Measurements from ENCODE around the gene OR5H1. TPM values are rescaled to one million over a fixed set of nuclear protein-coding genes. Genes with fewer than 3 reads are reported as not detected.
A peak's percentile ranks its signal among the peaks of the same experiment; 100 is the strongest.
"Not testable (repeated sequence)": the region's sequence is repeated elsewhere in the genome, so short reads cannot be mapped to it uniquely, and the experiment has no call there.

OR5H1 gene
- not detected in 2 replicates for total RNA-seq
- not detected for polyA plus RNA-seq (2012)

DNA sequence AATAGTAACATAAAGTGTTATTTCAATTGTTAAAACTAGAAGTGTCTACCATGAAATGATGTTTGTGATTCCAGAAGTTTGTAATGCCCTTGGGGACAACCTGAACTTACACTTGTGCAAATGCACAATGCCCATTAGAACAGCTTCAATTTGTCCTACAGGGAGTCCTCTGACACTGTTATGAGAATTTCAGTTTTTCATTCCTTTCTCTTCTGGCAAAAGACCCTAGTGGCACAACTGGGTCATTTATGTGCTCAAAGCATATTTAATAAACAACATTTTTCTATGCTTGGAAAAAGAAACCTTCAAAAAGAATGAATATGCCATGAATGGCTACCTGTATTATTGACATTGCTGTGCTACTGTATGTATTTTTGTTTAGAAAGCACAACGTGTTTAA, at the start of gene OR5H1:
Gene OR5H1, plus strand, starts transcription at position 301 of the 400 bp plus-strand sequence. CDS start 1,977 bp downstream, outside the sequence.
- DNase-seq (ENCODE audit: low read depth), result no peak

DNA sequence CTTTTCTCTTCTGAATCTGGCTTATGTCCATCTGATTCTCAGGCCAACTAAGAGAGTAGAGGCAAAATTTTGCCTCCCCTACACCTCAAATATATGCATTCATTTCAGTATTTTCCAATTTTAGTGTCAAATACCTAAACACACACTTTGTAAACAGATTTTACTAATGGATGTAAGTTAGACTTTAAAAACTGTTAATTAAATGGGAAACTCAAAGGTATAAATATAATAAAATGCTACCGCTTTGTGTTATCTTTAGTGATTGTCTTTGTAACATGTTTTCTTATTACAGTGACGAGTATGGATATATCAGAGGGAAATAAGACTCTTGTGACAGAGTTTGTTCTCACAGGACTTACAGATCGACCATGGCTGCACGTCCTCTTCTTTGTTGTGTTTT, 43.6 kb upstream of the OR5H1 start, which contains the start of gene OR5AC2:
Gene OR5AC2, plus strand, starts transcription at position 301 of the 400 bp plus-strand sequence. Its CDS starts 0 bp downstream, at position 301.
- DNase-seq (ENCODE audit: low read depth), result no peak

DNA sequence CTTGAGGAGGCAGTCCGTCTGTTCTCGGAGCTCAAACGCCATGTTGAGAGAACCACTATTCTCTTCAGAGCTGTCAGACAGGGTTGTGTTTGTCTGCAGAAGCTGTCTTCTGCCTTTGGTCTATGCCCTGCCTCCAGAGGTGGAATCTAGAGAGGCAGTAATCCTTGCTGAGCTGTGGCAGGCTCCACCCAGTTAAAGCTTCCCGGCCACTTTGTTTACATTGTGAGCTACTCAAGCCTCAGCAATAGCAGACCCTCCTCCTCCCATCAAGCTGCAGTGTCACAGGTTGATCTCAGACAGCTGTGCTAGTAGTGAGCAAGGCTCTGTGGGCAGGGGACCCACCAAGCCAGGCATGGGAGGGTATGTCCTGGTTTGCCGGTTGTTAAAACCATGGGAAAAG, 34.6 kb upstream of the OR5H1 start:
- DNase-seq (ENCODE audit: low read depth), result no peak

DNA sequence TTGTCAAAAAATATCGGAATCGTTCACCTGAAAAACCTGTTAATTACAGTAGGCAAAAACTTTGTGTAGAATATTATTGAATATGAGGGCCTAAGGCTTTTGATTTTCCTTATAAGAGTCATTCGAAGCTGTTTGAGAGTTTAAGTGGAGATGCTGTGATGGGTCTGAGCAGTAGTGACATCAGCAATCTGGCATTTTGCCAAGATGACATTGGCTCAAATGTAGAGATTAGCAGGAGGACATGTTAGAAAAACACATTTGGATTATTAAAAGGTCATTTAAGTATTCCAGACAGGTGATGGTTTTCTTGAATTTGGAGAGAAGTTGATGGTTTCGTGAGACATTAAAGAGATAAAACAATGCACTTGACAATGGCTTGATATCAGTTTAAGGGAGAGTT, 30.7 kb upstream of the OR5H1 start:
- no peak for DNase-seq (ENCODE audit: low read depth)

DNA sequence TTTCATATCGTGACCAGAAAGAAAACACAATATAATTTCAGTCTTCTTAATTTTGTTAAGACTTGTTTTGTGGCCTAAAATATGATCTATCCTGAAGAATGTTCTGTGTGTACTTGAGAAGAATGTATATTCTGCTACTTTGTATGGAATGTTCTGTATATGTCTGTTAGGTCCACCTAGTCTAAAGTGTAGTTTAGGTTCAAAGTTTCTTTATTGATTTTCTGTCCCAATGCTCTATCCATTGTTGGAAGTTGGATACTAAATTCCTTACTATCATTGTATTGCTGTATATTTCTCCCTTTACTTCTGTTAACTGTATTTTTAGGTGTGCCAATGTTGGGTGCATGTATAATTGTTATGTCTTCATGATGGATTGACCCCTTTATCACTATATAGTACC, 22.4 kb upstream of the OR5H1 start:
- no peak for DNase-seq (ENCODE audit: low read depth)

DNA sequence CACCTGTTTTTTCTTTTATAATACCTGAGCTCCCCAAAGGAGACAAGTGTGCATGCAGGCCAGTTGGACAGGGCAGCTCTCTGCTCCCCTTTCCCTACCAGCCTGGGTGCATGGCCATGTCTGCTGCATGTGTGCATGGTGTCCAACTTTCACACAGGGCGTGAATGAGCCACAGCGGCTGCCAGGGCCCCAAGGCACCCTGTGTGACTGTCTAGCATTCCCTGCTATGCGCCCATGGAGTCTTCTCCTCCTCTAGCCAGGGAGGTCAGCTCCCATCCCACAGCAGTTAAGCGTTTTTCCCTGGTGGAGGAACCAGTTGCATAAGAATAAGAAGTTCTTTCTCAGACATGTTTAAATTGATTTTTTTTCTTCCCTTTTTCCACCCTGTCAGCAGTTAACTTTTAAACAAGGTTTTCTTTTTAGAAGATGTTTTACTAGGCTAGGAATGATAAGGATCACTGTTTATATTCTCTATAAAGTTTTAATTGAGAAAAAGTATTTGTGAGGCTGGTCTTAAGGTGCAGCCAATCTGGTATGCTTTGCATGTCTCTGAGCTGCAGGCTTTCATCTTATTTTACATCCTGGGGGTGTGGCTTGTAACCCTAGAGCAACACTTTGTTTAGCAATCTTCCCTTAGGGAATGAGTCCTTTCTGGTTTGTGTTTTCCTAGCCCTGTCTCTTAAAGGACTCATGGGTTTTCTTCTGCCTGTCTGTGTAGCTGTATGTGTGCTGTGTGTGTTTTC, 20.5 kb upstream of the OR5H1 start:
- no peak for DNase-seq (ENCODE audit: low read depth)

DNA sequence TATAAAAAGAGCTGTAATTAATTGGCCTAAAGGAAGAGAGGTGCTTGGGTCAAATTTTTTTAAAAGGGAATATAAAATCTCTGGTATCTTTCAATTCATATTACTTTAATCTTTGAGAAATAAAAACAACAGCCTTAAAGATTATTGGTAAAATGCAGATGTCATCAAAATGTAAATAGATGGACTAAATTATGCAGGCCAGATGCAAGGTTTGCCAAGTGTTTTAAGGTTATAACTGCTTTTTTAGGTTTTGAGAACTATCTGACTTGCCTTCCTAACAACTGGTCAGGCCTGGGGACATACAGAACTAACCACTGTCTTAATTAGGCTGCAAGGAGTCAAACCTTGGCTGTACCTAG, 20.0 kb upstream of the OR5H1 start:
- DNase-seq (ENCODE audit: low read depth), result no peak

DNA sequence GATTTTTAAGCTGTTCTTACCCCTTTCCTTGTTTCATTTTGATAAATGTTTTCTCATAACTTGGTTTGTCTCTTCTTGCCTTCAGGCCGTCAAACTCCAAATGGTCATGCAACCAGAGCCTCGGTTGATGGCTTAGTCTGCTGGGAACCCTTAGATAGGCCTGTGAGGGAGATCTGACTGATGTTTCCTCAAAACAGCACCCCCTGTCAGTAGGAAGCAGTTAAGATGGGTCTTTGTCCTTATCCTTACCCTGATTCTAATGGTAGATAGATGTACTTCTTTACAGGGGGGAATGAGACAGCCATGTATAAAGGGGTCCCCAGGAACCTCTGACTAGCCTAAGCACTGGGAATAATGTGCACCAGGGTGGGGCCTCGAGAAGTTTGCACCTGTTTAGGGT, 16.3 kb upstream of the OR5H1 start:
- DNase-seq (ENCODE audit: low read depth), result no peak

DNA sequence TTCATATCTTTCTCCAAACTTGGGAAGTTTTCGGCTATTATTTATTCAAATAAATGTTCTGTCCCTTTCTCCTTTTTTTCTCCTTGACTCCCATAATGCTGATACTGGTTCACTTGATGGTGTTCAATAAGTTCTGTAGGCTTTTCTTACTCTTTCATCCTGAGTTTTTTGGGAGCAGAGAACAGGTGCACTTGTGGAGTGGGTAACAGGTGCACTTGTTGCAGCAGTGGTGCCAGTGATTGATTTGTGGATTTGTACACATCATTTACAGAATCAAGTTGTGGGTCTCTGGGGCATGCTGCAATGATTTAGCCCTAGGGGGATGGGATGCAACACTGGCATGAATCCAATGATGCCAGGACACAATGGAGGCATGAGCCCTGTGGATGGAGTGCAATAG, 14.8 kb upstream of the OR5H1 start:
- DNase-seq (ENCODE audit: low read depth), result no peak

DNA sequence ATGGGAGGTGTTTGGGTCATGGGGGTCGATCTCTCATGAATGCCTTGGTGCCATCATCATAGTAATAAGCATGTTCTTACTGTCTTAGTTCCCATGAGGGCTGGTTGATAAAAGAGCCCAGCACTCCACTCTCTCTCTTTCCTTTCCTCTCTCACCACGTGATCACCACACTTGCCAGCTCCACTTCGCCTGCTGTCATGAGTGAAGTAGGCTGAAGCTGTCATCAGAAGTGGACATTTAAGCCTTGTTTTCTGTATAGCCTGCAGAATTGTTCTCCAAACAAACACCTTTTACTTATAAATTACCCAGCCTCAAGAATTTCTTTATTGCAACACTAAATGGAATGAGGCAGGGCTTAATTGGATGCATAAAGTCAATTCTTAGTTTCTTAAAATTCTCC, 6.1 kb downstream of the OR5H1 start:
- peak; percentile 0 for DNase-seq (ENCODE audit: low read depth)

DNA sequence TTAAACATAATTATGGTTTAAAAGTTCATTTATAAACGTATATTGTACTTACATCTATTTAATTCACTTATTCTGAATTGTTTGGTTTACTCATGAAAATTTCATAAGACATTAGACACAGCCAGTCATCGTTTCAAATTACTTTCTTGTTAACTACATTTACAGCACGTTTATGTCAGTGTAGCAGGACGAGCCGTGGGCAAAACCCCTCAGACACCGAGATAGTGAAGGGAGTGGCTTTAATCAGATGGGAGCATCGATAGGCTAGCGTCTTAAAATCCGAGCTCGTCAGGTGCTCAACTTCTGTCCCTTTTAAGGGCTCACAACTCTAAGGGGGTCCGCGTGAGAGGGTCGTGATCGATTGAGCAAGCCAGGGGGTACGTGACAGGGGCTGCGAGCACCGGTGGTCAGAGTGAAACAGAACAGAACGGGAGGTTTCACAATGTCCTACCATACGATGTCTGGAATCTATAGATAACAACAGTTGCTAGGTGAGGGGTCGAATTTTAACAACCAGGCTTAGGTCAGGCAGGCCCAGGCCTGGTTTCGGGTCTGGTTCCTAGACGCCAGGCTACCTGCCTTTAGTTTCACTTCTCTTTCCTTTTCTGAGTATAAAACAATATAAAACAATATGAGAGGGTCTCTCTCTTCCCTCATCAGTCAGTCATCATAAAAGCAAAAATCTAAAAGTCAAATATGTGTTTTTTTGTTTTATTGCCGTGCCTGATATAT, 7.5 kb downstream of the OR5H1 start:
- not testable (repeated sequence) for DNase-seq (ENCODE audit: low read depth)

DNA sequence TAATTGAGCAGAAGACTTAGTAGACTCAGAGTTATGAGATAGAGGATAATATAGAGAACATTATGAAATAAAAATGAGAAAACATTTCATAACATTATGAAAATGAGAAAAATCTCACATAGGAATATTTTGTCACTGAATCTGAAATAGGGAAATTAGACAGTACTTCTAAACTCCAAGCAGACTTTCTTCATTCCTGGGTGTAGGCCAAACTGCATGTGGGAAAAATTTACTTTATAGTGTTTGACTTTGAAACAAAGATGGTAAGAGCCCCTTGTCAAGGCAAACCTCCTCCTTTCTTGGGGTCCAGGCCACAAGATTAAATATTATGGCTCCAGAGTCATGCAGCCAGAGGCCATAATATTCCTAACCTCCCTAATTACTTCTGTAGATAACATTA, 10.0 kb downstream of the OR5H1 start:
- DNase-seq (ENCODE audit: low read depth), result no peak

DNA sequence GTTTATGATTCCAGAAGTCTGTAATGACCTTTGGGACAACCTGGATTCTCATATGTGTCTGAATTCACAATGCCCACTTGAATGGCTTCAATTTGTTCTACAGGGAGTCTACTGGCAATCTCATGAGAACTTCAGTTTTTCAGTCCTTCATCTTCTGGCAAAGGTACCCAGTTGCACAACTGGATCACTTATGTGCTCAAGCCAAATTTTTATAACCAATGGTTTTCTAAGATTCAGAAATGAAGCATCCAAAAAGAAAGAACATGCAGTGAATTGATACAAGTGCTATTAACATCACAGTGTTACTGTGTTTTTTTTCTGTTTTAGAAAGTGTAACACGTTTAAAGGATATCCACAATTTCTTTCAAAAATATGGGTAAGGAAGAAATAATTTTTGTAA, 16.7 kb downstream of the OR5H1 start, which contains the start of gene OR5H14:
Gene OR5H14, plus strand, starts transcription at position 301 of the 400 bp plus-strand sequence. CDS start 1,907 bp downstream, outside the sequence.
- no peak for DNase-seq (ENCODE audit: low read depth)

DNA sequence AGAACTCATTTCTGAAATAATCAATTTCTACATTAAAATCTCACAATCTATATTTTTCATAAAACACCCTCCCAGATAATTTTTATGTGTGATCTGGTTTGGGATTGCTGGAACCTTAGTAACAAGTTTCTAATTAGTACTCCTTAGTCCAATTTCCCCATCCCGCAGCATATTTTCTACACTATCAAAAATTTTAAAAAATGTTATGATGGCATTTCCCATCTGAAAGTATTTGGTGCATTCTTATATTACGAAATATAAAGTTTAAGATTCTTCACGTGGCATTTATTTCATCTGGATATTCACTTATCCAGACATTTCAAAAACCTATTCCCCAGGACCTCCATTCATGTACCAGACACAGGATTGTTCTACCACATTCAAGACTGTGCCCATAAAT, 18.2 kb downstream of the OR5H1 start:
- DNase-seq (ENCODE audit: low read depth), result no peak

DNA sequence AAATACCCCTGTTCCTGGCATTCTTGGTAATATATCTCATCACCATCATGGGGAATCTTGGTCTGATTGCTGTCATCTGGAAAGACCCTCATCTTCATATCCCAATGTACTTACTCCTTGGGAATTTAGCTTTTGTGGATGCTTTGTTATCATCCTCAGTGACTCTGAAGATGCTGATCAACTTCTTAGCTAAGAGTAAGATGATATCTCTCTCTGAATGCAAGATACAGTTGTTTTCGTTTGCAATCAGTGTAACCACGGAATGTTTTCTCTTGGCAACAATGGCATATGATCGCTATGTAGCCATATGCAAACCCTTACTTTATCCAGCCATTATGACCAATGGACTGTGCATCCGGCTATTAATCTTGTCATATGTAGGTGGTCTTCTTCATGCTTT, 18.9 kb downstream of the OR5H1 start:
- DNase-seq (ENCODE audit: low read depth), result not testable (repeated sequence)

DNA sequence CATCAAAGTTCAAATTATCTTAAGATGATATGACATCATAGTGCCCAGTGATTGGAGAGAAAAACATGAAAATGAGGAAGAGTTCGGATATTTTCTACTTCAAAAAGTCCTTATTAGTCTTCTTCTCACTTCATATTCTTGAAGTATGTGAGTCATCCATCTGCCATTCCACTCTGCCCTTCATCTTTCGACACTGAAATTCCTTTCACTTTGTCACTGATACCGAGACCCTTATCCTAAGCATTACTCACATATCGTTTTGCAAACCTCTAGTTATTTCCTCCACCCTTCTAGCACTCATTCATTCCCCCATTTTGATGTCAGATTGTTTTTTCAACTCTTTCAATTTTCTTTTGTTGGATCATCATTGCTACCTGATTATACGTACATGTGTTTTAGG, 20.7 kb downstream of the OR5H1 start:
- DNase-seq (ENCODE audit: low read depth), result no peak

DNA sequence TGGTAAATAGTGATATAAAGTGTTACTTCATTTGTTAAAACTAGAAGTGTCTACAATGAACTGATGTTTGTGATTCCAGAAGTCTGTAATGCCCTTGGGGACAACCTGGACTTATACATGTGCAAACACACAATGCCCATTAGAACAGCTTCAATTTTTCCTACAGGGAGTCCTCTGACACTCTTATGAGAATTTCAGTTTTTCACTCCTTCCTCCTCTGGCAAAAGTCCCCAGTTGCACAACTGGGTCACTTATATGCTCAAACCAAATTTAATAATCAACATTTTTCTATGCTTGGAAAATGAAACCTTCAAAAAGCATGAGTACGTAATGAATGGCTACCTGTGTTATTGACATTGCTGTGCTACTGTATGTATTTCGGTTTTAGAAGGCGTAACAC, 35.9 kb downstream of the OR5H1 start, which contains the start of gene OR5H15:
Gene OR5H15, plus strand, starts transcription at position 301 of the 400 bp plus-strand sequence. CDS start 2,004 bp downstream, outside the sequence.
- DNase-seq (ENCODE audit: low read depth), result no peak

DNA sequence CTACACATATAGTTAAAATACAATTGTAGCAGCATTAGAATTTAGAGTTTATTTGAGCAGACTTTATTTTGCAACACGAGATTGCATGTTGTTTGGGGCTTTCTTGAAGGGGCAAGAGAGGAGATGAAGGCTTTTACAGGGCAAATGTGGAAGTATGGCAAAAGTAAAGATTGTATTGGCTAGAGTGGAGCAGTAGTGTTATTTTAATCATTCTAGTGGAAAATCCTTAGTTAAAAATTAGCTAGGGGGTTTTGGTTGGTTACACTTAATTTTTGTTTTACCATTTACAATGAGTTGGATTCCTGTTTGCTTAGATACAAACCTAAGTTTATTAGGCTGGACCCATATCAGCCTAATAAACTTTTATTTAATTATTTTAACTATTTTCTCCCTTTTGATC, 40.5 kb downstream of the OR5H1 start:
- DNase-seq (ENCODE audit: low read depth), result no peak

DNA sequence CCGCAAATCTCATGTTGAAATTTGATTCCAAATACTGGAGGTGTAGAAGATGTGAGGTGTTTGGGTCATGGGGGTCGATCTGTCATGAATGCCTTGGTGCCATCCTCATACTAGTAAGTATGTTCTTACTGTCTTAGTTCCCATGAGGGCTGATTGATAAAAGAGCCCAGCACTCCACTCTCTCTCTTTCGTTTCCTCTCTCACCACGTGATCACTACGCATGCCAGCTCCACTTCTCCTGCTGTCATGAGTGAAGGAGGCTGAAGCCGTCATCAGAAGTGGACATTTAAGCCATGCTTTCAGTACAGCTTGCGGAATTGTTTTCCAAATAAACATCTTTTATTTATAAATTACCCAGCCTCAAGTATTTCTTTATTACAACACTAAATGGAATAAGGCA, 42.1 kb downstream of the OR5H1 start:
- peak; percentile 3 for DNase-seq (ENCODE audit: low read depth)

DNA sequence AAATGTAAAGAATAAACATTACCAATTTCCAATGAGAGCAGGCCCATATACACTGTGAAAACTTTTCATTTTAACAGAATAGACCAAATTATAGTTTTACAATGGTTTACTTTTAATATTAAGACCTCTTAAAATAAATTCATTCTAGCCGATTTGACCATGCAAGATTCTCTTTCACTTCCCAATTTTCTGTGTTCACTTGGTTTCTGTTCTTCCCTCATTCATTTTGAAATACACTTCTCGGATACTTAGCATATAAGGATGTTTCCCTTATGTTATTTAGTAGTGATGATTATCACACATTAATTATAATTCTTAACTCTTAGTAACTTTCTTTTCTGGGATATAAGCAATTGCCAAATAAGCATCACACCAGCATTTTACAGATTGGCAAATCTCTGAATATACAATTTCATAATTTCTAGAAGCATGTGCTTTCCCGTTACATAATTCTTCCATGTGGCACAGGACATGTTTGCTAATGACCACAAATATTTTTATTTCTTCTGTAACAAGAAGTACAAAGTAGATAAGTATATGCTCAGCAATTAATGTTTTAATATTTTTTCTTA, 49.9 kb downstream of the OR5H1 start:
- DNase-seq (ENCODE audit: low read depth), result no peak

DNA sequence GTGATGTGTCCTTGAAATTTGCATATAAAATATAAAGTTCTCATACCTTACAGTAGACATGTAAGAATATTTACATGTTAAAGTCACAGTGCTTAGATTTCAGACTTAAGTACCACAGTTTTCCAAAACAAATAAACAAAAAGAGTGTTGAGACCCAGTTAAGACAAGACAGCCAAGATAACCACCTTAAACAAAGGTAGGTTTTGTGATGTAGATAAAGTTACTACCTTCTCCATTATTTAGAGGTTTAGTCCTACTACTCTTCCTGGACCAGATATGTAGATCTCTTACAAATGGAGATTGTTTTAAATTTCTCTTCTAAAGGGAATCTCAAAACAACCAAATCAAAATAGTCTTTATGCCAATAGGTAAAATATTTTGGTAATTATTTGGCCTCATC, 51.7 kb downstream of the OR5H1 start:
- no peak for DNase-seq (ENCODE audit: low read depth)

DNA sequence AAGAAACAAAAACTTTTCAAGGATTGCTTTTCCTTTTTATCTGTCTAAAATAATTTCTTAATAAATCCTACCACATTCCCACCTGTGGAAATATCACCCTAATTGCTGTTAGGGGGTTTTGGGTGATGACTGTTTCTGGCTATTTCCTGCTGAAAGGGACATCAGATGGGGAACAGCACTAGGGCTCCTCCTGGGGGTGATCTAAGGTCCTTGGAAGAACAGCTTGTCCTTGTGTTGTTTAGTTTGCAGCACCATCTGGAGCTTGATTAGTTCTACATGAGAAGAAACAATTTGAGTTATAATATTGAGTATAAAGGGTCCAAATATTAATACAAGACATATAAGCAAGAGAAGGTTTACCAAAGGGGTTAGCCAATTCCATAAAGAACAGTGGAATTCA, 54.7 kb downstream of the OR5H1 start:
- no peak for DNase-seq (ENCODE audit: low read depth)

Measured in myocyte (in vitro differentiated cells).